ENCODE data around the gene RASD2.

Gene RASD2

GRCh38 chr22:35593071-35593890 is 52.6 kb downstream of the RASD2 start:
- intact Hi-C loops (cut with DNase I), result no loop called here

GRCh38 chr22:35593891-35594470 is 53.4 kb downstream of the RASD2 start:
- DNase-seq, result peak in 1 of 42 donors; percentile 9
- intact Hi-C loops (cut with DNase I), result no loop called here

More at GRCh38 chr22:35593071-35593890, 52.6 kb downstream of the RASD2 start:
- DNase-seq, result no peak

DNA sequence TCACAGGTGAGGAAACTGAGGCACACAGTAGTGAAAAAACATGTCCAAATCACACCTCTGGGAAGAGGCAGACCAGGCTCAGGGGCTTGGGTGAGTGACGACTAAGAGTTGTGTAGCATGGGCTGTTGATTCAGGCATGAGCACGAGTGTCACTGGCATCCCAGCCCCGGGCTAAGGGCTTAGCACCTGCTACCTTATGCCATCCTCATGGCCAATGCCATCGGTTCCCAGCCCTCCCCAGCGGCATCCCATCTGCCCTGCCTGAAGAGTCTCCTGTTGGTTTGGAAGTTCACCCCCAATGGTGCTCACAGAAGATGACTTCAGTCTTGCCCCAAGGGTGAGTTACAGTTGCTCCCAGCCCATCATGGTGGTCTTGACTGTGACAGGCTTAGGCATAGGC is 54.1 kb downstream of the RASD2 start:
- DNase-seq, result peak in 1 of 42 donors; percentile 30
- intact Hi-C loops (cut with DNase I), result no loop called here

- intact Hi-C loops (cut with DNase I), result no loop called here
- peak in 4 of 42 donors; percentile 16 to 46 (median 25) for DNase-seq
These were observed 56.2 kb downstream of the RASD2 start for GRCh38 chr22:35596821-35597220.

GRCh38 chr22:35597692-35598395 is 57.2 kb downstream of the RASD2 start:
- no peak for DNase-seq

GRCh38 chr22:35598396-35598710 is 57.7 kb downstream of the RASD2 start:
- no peak for DNase-seq
- intact Hi-C loops (cut with DNase I), result no loop called here

More at GRCh38 chr22:35597692-35598395, 57.2 kb downstream of the RASD2 start:
- intact Hi-C loops (cut with DNase I), result no loop called here

DNA sequence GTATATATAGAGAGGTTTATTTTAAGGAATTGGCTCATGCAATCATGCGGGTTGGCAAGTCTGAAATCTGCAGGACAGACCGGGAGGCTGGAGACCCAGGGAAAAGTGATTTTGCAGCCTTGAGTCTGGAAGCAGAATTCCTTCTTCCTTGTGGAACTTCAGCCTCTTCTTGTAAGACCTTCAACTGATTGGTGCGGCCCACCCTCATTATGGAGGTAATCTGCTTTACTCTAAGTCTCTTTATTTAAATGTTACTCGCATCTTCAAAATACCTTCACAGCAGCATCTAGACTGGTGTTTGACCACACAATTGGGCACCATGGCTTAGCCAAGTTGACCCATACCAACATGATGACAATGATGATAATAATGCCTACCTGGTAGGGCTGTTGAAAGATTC is 58.7 kb downstream of the RASD2 start:
- DNase-seq, result no peak
- intact Hi-C loops (cut with DNase I), result no loop called here

- intact Hi-C loops (cut with DNase I), result no loop called here
- DNase-seq, result no peak
These were observed 59.8 kb downstream of the RASD2 start for GRCh38 chr22:35600476-35600875.

DNA sequence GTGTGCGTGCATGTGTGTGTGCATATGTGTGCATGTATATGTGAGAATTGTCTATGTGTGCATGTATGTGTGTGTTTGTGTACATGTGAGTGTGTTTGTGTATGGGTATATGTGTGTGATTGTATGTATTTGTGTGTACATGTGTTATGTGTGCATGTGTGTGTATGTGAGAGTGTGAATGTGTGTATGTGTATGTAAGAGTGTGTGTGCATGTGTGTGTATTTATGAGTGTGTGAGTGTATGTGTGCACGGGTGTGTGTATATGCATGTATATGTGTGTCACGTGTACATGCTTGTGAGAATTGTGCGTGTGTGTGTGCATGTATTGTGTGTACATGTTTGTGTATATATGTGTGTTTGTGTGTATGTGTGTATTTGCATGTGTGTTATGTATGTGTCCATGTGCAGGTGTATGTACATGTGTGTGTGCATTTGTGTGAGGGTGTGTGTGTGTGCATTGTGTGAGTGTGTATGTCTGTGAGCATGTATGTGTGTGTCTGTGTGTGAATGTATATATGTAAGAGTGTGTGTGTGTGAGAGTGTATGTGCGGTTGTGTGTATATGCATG is 60.5 kb downstream of the RASD2 start:
- intact Hi-C loops (cut with DNase I), result no loop called here
- DNase-seq, result no peak

DNA sequence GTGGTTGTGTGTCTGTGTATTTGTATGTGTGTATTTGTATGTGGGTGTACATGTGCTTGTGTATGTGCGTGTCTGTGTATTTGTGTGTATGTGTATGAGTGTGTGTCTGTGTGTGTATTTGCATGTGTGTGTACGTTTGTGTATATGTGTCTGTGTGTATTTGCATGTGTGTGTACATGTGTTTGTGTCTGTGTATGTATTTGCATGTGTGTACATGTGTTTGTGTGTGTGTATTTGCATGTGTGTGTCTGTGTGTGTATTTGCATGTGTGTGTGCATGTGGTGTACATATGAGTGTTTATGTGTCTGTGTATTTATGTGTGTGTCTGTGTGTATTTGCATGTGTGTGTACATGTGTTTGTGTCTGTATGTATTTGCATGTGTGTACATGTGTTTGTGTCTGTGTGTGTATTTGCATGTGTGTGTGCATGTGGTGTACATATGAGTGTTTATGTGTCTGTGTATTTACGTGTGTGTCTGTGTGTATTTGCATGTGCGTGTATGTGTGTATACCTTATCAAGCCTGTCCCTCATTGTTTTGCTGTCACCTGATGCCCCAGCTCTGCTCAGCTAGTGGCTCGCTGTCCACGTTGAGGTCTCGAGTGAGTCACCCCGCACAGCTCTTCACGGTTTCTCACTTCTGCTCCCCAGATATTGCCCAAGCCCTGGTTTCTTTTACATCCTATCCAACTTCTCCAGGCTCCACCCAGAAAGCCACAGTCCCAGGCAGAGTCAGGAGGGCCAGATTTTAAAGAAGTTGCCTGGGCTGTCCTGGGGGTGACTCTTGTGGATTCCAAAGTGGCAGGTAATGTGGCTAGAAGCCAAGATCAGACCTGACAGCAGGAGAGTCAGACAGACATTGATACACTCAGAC is 61.3 kb downstream of the RASD2 start:
- peak in 4 of 42 donors; percentile 11 to 31 (median 16) for DNase-seq
- intact Hi-C loops (cut with DNase I), result no loop called here
